GM06990 (cell line): ENCODE data around the gene ATP9A.
"Not testable (repeated sequence)": the region's sequence is repeated elsewhere in the genome, so short reads cannot be mapped to it uniquely, and the experiment has no call there.

Experiments
- DNase-seq: peaks from one replicate; pipeline ENCODE4 v3.0.0-alpha.2; 2011; ENCODE audit not compliant: insufficient read length; ENCODE audit errors: extremely low read depth
- H3K27me3 ChIP-seq: replicated peaks from 2 replicates; pipeline ENCODE4 v1.6.0; 2011; ENCODE audit warnings: low read length; ENCODE audit not compliant: control insufficient read depth, insufficient read depth
- H3K36me3 ChIP-seq: 2 replicates; pipeline ENCODE4 v1.5.1; 2011; ENCODE audit warnings: low read length; ENCODE audit not compliant: control insufficient read depth, insufficient read depth
- H3K4me3 ChIP-seq: replicated peaks from 2 replicates; pipeline ENCODE4 v1.5.1; 2011; ENCODE audit warnings: low read depth, mild to moderate bottlenecking, control low read depth, low read length
- TF ChIP-seq, protein P1 (sequence below): IDR thresholded peaks from 2 replicates; pipeline ENCODE4 v1.5.1; 2011; ENCODE audit warnings: low read length, control low read depth, mild to moderate bottlenecking, inconsistent platforms; ENCODE audit not compliant: insufficient read depth, poor library complexity, severe bottlenecking

ATP9A gene

DNA sequence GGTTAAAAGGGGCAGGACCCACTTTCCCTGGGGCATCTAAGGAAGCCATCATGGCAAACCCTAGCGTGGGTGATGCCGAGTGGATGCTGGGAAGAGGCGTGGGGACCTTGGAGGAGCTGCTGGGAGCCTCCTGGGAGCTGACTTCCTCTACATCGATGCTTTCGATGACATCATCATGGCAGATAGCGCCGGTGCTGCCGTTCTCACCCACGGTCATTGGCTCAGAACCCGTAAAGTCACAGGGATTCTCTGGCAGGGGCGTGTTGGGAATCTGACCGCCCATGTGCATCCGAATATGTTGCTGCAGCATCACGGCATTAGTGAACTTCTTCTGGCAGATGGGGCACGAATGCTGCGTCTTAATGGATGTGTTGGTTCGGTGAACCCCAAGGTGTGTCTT lies 22.1 kb upstream of the ATP9A start:
- Histone ChIP-seq H3K27me3 (no peaks in the 10 kb centered on the region), H3K4me3 (no peak overlapping the region), H3K36me3 (no peaks in the 10 kb centered on the region)
- TF ChIP-seq, protein P1, sequence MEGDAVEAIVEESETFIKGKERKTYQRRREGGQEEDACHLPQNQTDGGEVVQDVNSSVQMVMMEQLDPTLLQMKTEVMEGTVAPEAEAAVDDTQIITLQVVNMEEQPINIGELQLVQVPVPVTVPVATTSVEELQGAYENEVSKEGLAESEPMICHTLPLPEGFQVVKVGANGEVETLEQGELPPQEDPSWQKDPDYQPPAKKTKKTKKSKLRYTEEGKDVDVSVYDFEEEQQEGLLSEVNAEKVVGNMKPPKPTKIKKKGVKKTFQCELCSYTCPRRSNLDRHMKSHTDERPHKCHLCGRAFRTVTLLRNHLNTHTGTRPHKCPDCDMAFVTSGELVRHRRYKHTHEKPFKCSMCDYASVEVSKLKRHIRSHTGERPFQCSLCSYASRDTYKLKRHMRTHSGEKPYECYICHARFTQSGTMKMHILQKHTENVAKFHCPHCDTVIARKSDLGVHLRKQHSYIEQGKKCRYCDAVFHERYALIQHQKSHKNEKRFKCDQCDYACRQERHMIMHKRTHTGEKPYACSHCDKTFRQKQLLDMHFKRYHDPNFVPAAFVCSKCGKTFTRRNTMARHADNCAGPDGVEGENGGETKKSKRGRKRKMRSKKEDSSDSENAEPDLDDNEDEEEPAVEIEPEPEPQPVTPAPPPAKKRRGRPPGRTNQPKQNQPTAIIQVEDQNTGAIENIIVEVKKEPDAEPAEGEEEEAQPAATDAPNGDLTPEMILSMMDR, result no peak
- no peak for DNase-seq

DNA sequence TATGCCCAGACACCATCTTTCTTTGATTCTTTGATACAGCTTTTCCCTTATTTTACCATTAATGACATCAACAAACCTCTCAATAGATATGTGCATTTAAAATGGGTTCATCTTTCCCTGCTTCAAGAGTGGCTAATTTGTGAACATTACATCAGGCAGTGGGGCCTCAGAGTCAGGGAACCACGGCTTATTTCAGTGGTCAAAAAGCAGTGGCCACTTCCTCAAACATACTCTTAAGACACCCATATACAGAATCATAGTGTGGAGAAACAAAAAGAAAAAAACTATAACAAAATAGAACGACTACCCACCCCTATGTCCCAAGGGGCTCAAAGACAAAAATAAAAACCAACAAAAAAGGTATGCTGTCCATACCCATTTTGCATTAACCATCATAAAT lies 21.2 kb upstream of the ATP9A start:
- DNase-seq, result no peak
- Histone ChIP-seq H3K4me3 (no peak overlapping the region), H3K36me3 (no peaks in the 10 kb centered on the region), H3K27me3 (no peaks in the 10 kb centered on the region)
- TF ChIP-seq, protein P1, result no peak

DNA sequence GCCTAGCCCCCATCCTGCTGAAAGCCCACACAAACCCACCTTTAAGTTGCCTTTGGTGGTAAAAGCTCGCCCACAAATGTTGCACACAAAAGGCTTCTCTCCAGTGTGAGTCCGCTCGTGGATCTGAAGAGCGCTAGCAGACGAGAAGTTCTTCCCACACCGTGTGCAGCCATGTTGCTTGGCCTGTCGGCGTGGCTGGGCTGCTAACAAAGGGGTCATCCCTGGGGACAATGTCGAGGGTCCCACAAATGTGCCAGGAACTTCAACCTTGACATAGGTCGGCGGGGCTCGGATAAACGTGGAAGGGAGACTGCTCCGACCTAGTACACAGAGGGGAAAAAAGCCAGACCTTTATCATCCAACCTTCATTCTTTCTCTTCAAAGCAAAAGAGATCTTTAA lies 20.6 kb upstream of the ATP9A start:
- TF ChIP-seq, protein P1, result no peak
- Histone ChIP-seq H3K36me3 (no peaks in the 10 kb centered on the region), H3K4me3 (no peak overlapping the region), H3K27me3 (no peaks in the 10 kb centered on the region)
- no peak for DNase-seq

DNA sequence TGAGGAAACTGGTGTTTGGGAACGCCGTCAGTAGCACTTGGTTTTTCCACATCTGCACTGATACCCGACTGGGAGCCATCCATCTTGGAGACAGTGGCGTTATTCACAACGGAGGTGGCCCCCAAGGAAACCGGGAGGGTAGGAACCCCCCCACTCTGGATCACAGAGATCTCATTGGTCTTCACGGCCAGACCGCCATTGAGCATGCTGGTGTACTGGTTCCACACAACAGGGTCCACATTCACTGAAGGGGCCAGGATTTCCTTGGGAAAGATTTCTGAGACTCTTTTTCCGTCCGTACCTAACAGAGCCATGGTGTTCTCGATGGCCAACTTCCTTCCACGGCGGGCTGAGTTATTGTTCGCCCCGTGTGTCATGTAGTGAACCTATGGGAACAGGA lies 16.1 kb upstream of the ATP9A start:
- H3K4me3 ChIP-seq, result no peak overlapping the region
- H3K36me3 ChIP-seq, result no peaks in the 10 kb centered on the region
- TF ChIP-seq, protein P1, result no peak
- no peaks in the 10 kb centered on the region for H3K27me3 ChIP-seq
- DNase-seq, result no peak

- not testable (repeated sequence) for H3K27me3 ChIP-seq, H3K4me3 ChIP-seq, DNase-seq, H3K36me3 ChIP-seq
These were observed 10.1 kb upstream of the ATP9A start for GRCh38 chr20:51778229-51778759.

DNA sequence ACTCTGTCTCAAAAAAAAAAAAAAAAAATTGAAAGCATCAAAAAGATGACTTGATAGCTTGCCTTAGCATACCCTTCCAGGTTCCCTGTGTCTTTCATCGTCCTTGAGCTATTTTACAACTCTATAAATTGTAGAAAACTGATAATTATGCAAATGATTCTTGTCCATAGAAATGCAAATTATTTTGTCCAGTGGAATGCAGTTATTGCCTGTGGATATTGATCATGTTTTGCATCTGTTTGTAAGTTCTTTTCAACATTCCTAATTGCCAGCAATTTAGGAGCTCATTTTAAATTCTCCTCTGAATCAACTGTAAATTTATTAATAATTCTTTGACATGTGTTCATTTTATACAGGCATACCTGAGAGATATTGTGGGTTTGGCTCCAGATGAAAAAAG lies 7.1 kb upstream of the ATP9A start:
- H3K4me3 ChIP-seq, result no peak overlapping the region
- TF ChIP-seq, protein P1, result no peak
- DNase-seq, result no peak
- H3K36me3 ChIP-seq, result no peaks in the 10 kb centered on the region
- no peaks in the 10 kb centered on the region for H3K27me3 ChIP-seq
